WI38 (cell line): ENCODE measurements around the gene HNRNPAB.

Experiments used
- H3K4me3 ChIP-seq: 2 replicates; pipeline ENCODE4 v1.5.1; 2011; ENCODE audit warnings: low read depth, mild to moderate bottlenecking, control low read depth, low read length
- TF ChIP-seq, protein P1 (sequence below): IDR thresholded peaks from 2 replicates; pipeline ENCODE4 v1.5.1; 2012; ENCODE audit warnings: low read depth, mild to moderate bottlenecking, control low read depth, low read length

HNRNPAB gene

DNA sequence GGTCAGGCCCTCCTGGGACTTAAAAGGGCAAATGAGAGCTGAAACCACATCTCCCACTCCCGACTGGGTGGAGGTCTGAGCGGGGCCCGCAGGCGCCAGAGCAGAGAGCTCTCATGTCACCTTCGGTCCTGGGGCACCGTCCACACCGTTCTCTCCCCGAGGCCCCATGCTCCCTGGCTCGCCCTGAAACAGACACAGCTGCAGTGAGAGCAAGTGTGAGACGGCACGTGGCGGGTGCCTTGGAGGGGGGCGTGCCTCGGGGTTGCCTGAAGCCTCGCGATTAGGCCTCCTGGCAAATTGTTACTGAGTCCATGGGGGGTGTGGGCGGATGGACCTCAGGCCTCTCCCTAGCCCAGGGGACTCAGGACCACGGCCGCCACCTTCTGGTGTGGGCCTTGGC lies 52.4 kb downstream of the HNRNPAB start:
- no peak overlapping the region for H3K4me3 ChIP-seq
- TF ChIP-seq, protein P1, sequence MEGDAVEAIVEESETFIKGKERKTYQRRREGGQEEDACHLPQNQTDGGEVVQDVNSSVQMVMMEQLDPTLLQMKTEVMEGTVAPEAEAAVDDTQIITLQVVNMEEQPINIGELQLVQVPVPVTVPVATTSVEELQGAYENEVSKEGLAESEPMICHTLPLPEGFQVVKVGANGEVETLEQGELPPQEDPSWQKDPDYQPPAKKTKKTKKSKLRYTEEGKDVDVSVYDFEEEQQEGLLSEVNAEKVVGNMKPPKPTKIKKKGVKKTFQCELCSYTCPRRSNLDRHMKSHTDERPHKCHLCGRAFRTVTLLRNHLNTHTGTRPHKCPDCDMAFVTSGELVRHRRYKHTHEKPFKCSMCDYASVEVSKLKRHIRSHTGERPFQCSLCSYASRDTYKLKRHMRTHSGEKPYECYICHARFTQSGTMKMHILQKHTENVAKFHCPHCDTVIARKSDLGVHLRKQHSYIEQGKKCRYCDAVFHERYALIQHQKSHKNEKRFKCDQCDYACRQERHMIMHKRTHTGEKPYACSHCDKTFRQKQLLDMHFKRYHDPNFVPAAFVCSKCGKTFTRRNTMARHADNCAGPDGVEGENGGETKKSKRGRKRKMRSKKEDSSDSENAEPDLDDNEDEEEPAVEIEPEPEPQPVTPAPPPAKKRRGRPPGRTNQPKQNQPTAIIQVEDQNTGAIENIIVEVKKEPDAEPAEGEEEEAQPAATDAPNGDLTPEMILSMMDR = no peak

DNA sequence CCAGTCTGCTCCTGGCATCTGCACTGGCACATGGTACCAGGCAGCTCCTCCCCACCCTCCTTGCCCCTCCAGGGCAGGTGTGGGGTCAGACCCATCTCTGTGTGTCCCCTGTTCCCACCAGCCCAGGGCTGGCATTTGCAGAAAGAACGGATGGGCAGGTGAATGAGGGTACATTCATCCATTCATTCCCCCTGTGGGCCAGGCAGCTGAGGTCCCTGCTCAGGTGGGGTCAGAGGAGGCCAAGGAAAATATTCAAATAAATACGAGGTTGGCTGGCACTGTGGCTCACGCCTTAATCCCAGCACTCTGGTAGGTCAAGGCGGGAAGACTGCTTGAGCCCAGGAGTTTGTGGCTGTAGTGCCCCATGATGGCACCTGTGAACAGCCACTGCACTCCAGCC lies 53.3 kb downstream of the HNRNPAB start:
- H3K4me3 ChIP-seq = no peak overlapping the region
- TF ChIP-seq, protein P1 = no peak

DNA sequence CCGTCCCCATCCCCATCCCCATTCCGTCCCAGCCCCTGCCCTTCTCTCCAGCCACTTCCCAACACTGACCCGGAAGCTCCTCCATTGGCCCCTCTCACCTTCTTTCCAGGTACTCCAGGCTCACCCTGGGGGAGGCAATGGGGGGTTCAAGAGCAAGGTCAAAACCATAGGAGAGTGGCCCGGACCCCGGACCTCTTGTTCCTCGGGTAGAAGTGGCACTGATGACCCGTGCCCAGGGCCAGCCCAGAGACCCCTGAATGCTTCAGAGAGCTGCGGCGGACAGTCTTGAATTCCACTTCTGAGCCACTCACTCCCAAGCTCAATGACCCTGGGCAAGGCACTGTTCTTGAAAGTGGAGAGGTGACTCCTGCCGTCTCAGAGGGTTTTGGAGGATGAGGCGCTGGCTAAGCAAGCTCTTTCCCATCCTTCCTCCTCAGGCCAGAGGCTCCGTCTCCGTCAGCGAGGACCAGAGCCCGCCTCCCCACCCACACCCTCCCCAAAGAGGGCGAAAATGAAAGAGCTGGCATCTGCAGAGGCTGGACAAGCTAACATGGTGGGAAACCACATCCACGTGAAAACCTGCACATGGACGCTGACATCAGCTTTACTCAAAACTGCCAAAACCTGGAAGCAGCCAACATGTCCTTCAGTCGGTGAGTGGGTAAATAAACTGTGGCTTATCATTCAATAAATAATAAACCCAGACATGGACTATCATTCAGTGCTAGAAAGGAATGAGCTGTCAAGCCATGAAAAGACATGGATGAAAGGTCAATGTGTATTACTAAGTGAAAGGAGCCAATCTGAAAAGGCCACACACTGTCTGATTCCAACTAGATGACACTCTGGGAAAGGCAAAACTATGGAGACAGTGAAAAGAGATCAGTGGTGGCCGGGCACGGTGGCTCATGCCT lies 55.5 kb downstream of the HNRNPAB start:
- no peak overlapping the region for H3K4me3 ChIP-seq
- TF ChIP-seq, protein P1 = no peak
